HG02970 (cell line): ENCODE data around the gene ELMOD2.
"Not testable (repeated sequence)": the region's sequence is repeated elsewhere in the genome, so short reads cannot be mapped to it uniquely, and the experiment has no call there.

ENCODE experiments used
- ATAC-seq: cut with Tn5 transposase; IDR thresholded peaks from one replicate; pipeline ENCODE4 v1.9.1; 2021; ENCODE audit warnings: mild to moderate bottlenecking, moderate library complexity, moderate number of reproducible peaks; ENCODE audit not compliant: unreplicated experiment, low FRiP score

ELMOD2 gene

GRCh38 chr4:140523857-140524742 lies at the start of gene ELMOD2:
Gene ELMOD2, plus strand, starts transcription at chr4:140524168. Its CDS starts 1,261 bp downstream, at chr4:140525429.
- peak; percentile 100 for ATAC-seq

GRCh38 chr4:140483445-140483844 lies 40.5 kb upstream of the ELMOD2 start:
- ATAC-seq = no peak

GRCh38 chr4:140485939-140486338 lies 38.0 kb upstream of the ELMOD2 start:
- no peak for ATAC-seq

- no peak for ATAC-seq
Measured at GRCh38 chr4:140497405-140497746, 26.6 kb upstream of the ELMOD2 start.

- no peak for ATAC-seq
Measured at GRCh38 chr4:140497747-140498636, 26.0 kb upstream of the ELMOD2 start, which contains the start of gene MGAT4D. Gene MGAT4D, minus strand, starts transcription at chr4:140498293. Its CDS starts 71 bp downstream, at chr4:140498222.

GRCh38 chr4:140499391-140499790 lies 24.6 kb upstream of the ELMOD2 start:
- no peak for ATAC-seq

GRCh38 chr4:140504261-140504660 lies 19.7 kb upstream of the ELMOD2 start:
- no peak for ATAC-seq

GRCh38 chr4:140513765-140514164 lies 10.2 kb upstream of the ELMOD2 start:
- not testable (repeated sequence) for ATAC-seq

GRCh38 chr4:140515423-140515822 lies 8.5 kb upstream of the ELMOD2 start:
- no peak for ATAC-seq

GRCh38 chr4:140523370-140523856 lies 555 bp upstream of the ELMOD2 start:
- ATAC-seq = peak; percentile 3

GRCh38 chr4:140529434-140529833 lies 5.5 kb downstream of the ELMOD2 start:
- no peak for ATAC-seq

GRCh38 chr4:140533951-140534480 lies 10.0 kb downstream of the ELMOD2 start:
- no peak for ATAC-seq

- ATAC-seq = peak; percentile 99
Measured at GRCh38 chr4:140556372-140557085, 32.6 kb downstream of the ELMOD2 start.

GRCh38 chr4:140557831-140558435 lies 34.0 kb downstream of the ELMOD2 start:
- ATAC-seq = no peak

- no peak for ATAC-seq
Measured at GRCh38 chr4:140559696-140560095, 35.7 kb downstream of the ELMOD2 start.

GRCh38 chr4:140568507-140569306 lies 44.7 kb downstream of the ELMOD2 start, which contains the start of gene UCP1:
Gene UCP1, minus strand, starts transcription at chr4:140568961. Its CDS starts 232 bp downstream, at chr4:140568729.
- no peak for ATAC-seq

- ATAC-seq = no peak
Measured at GRCh38 chr4:140569307-140569638, 45.3 kb downstream of the ELMOD2 start.

- no peak for ATAC-seq
Measured at GRCh38 chr4:140571620-140572019, 47.7 kb downstream of the ELMOD2 start.

- ATAC-seq = no peak
Measured at GRCh38 chr4:140575489-140575888, 51.5 kb downstream of the ELMOD2 start.
